Osteoblast (primary cell): ENCODE results near the gene IDUA. TPM values are rescaled to one million over a fixed set of nuclear protein-coding genes. Genes with fewer than 3 reads are reported as not detected.
A peak's percentile ranks its signal among the peaks of the same experiment; 100 is the strongest.

Source experiments
- DNase-seq: peaks from one replicate; pipeline ENCODE4 v3.0.0; 2011; ENCODE audit warnings: low spot score, mixed read lengths; ENCODE audit not compliant: insufficient read length; ENCODE audit errors: missing footprints
- H2AFZ ChIP-seq: 2 replicates; pipeline ENCODE4 v1.6.0; 2011; ENCODE audit warnings: mild to moderate bottlenecking, low read length
- H3K27ac ChIP-seq: 2 replicates; pipeline ENCODE4 v1.5.1; 2011; ENCODE audit warnings: mild to moderate bottlenecking, low read depth, low read length, moderate library complexity
- H3K27me3 ChIP-seq: 2 replicates; pipeline ENCODE4 v1.6.0; 2012; ENCODE audit warnings: mild to moderate bottlenecking, control low read depth, inconsistent platforms, low read length, moderate library complexity; ENCODE audit not compliant: insufficient read depth
- H3K36me3 ChIP-seq: 2 replicates; pipeline ENCODE4 v1.5.1; 2011; ENCODE audit warnings: mild to moderate bottlenecking, low read length, control low read depth, moderate library complexity; ENCODE audit not compliant: insufficient read depth
- H3K4me1 ChIP-seq: 2 replicates; pipeline ENCODE4 v1.5.1; 2011; ENCODE audit warnings: mild to moderate bottlenecking, low read length, control low read depth, moderate library complexity; ENCODE audit not compliant: insufficient read depth
- H3K4me2 ChIP-seq: 2 replicates; pipeline ENCODE4 v1.6.0; 2011; ENCODE audit warnings: mild to moderate bottlenecking, low read length; ENCODE audit not compliant: insufficient read depth
- H3K4me3 ChIP-seq: fragments of 200-600 bp; sonication (generic); 3 replicates; pipeline ENCODE4 v1.5.1; 2012; ENCODE audit warnings: mild to moderate bottlenecking, low read length, inconsistent platforms; ENCODE audit not compliant: insufficient read depth
- H3K79me2 ChIP-seq: 2 replicates; pipeline ENCODE4 v1.6.0; 2012; ENCODE audit warnings: mild to moderate bottlenecking, low read length, control low read depth, inconsistent platforms; ENCODE audit not compliant: insufficient read depth
- H3K9me3 ChIP-seq: 2 replicates; pipeline ENCODE4 v1.5.1; 2011; ENCODE audit warnings: low read depth, low read length, control low read depth
- H4K20me1 ChIP-seq: 2 replicates; pipeline ENCODE4 v1.6.0; 2012; ENCODE audit warnings: mild to moderate bottlenecking, low read length, control low read depth; ENCODE audit not compliant: insufficient read depth
- CTCF ChIP-seq: IDR thresholded peaks from 2 replicates; pipeline ENCODE4 v1.5.1; 2011; ENCODE audit warnings: mild to moderate bottlenecking, low read depth, low read length, moderate library complexity; ENCODE audit errors: extremely low read depth
- total RNA-seq: library from RNA; depleted of rRNA; stranded (reverse); fragments of >200 nt; gene quantifications from 2 replicates; pipeline ENCODE4 v1.2.3, GENCODE V29; 2012

IDUA gene
- total RNA-seq, 1 donor: 26.4 TPM

- peak; percentile 68 for DNase-seq
Observed at GRCh38 chr4:1049591-1049905, 62.7 kb downstream of the IDUA start.

GRCh38 chr4:1050486-1051213, 63.8 kb downstream of the IDUA start:
- H3K4me3 ChIP-seq: no peak overlapping the region
- H4K20me1 ChIP-seq: no peaks in the 10 kb centered on the region
- H3K4me1 ChIP-seq: peaks cover 31% of the 10 kb centered on the region
- H3K27ac ChIP-seq: no peak overlapping the region
- peaks cover 22% of the 10 kb centered on the region for H3K27me3 ChIP-seq
- no peak overlapping the region for H2AFZ ChIP-seq
- no peak for DNase-seq
- H3K36me3 ChIP-seq: no peaks in the 10 kb centered on the region
- H3K4me2 ChIP-seq: no peak overlapping the region
- H3K79me2 ChIP-seq: no peaks in the 10 kb centered on the region
- TF ChIP-seq CTCF: peak; percentile 21
- H3K9me3 ChIP-seq: no peaks in the 10 kb centered on the region

More at GRCh38 chr4:1049591-1049905, 62.7 kb downstream of the IDUA start:
- H3K4me1 ChIP-seq: peaks cover 42% of the 10 kb centered on the region
- TF ChIP-seq CTCF: no peak
- H3K27ac ChIP-seq: no peak overlapping the region
- no peaks in the 10 kb centered on the region for H3K9me3 ChIP-seq
- no peak overlapping the region for H3K4me3 ChIP-seq
- no peak overlapping the region for H3K4me2 ChIP-seq
- no peak overlapping the region for H2AFZ ChIP-seq
- H4K20me1 ChIP-seq: no peaks in the 10 kb centered on the region
- peaks cover 22% of the 10 kb centered on the region for H3K27me3 ChIP-seq
- no peaks in the 10 kb centered on the region for H3K36me3 ChIP-seq
- H3K79me2 ChIP-seq: no peaks in the 10 kb centered on the region

GRCh38 chr4:1051472-1051871, 64.6 kb downstream of the IDUA start:
- peaks cover 31% of the 10 kb centered on the region for H3K4me1 ChIP-seq
- peak; percentile 46 for DNase-seq
- H3K9me3 ChIP-seq: no peaks in the 10 kb centered on the region
- H4K20me1 ChIP-seq: no peaks in the 10 kb centered on the region
- H3K27me3 ChIP-seq: peaks cover 26% of the 10 kb centered on the region
- no peaks in the 10 kb centered on the region for H3K79me2 ChIP-seq
- no peaks in the 10 kb centered on the region for H3K36me3 ChIP-seq
- H3K27ac ChIP-seq: no peak overlapping the region
- TF ChIP-seq CTCF: no peak
- no peak overlapping the region for H3K4me2 ChIP-seq
- H3K4me3 ChIP-seq: no peak overlapping the region
- no peak overlapping the region for H2AFZ ChIP-seq

- no peak for TF ChIP-seq CTCF
- no peaks in the 10 kb centered on the region for H3K36me3 ChIP-seq
- no peak overlapping the region for H3K4me3 ChIP-seq
- peaks cover 25% of the 10 kb centered on the region for H3K4me1 ChIP-seq
- no peaks in the 10 kb centered on the region for H3K9me3 ChIP-seq
- H3K27ac ChIP-seq: no peak overlapping the region
- no peaks in the 10 kb centered on the region for H4K20me1 ChIP-seq
- H3K4me2 ChIP-seq: no peak overlapping the region
- no peak overlapping the region for H2AFZ ChIP-seq
- H3K27me3 ChIP-seq: peaks cover 28% of the 10 kb centered on the region
- peak; percentile 67 for DNase-seq
- H3K79me2 ChIP-seq: no peaks in the 10 kb centered on the region
Observed at GRCh38 chr4:1052231-1052671, 65.4 kb downstream of the IDUA start.
